Ovary (tissue), 3 donors: ENCODE data around the gene LRRC4.

Experiments
- CTCF ChIP-seq, 3 donors: fragments of 450-650 bp in 2 of 3; fragments of 200-600 bp in 1 of 3; IDR thresholded peaks; one replicate each; pipeline versions ENCODE4 v1.5.1 to v1.8.0; 2016 to 2022; ENCODE audit warnings: antibody characterized with exemption in 3 of 3, mild to moderate bottlenecking in 1 of 3
- POLR2A ChIP-seq: fragments of 450-650 bp; IDR thresholded peaks from one replicate; pipeline ENCODE4 v1.6.1; 2017; ENCODE audit warnings: antibody characterized with exemption, mild to moderate bottlenecking, moderate library complexity
- donor health status: DM: no; HTN: no; CAD: no.

DNA sequence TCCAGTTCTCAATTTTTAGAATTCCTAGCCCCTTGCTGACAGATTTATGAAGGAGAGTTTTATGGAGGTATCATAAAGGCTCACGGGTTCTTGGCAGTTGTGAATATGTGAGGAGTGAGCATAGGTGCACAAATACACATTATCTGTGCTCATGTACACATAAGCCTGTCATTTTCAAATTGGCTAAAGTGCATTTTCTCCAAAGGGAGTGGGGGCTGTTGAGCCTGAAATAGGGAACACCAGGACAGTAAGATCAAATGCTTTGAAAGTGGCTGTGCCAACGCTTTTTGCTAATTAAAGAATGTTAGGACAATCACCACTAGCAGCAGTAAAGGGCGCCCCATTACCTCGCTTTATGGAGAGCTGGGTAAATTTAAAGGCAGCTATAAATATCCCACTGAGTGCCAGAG, 8.3 kb upstream of the LRRC4 start:
- TF ChIP-seq POLR2A (no peak), CTCF (IDR thresholded peaks at IDR 0.05) (no peak)
